C1 segment of cervical spinal cord (tissue), 14 donors: ENCODE measurements around the gene ZG16.
"Not testable (repeated sequence)": the region's sequence is repeated elsewhere in the genome, so short reads cannot be mapped to it uniquely, and the experiment has no call there.

Source experiments
- DNase-seq, 14 donors: peaks; one replicate each; lab custom pipeline; 2025; lab: John Stamatoyannopoulos, UW

ZG16 gene

GRCh38 chr16:29777576-29778350 lies at the start of gene ZG16:
ZG16 (plus strand) TSS chr16:29778256; CDS start chr16:29779267, 1,011 bp downstream.
- DNase-seq: no peak

- peak in 2 of 14 donors; percentile 18 to 61 for DNase-seq
Observed at GRCh38 chr16:29729116-29729521, 48.9 kb upstream of the ZG16 start.

GRCh38 chr16:29730649-29731048 lies 47.4 kb upstream of the ZG16 start:
- DNase-seq: no peak

- DNase-seq: not testable (repeated sequence)
Observed at GRCh38 chr16:29731768-29732601, 46.1 kb upstream of the ZG16 start.

GRCh38 chr16:29734786-29735185 lies 43.3 kb upstream of the ZG16 start:
- no peak for DNase-seq

- no peak for DNase-seq
Observed at GRCh38 chr16:29736112-29736511, 41.9 kb upstream of the ZG16 start.

- no peak for DNase-seq
Observed at GRCh38 chr16:29736764-29737163, 41.3 kb upstream of the ZG16 start.

- no peak for DNase-seq
Observed at GRCh38 chr16:29737713-29738112, 40.3 kb upstream of the ZG16 start.

- DNase-seq: no peak
Observed at GRCh38 chr16:29738514-29738913, 39.5 kb upstream of the ZG16 start.

- not testable (repeated sequence) for DNase-seq
Observed at GRCh38 chr16:29739927-29740629, 38.0 kb upstream of the ZG16 start.

- DNase-seq: not testable (repeated sequence)
Observed at GRCh38 chr16:29740630-29741015, 37.4 kb upstream of the ZG16 start.

- no peak for DNase-seq
Observed at GRCh38 chr16:29742683-29743275, 35.3 kb upstream of the ZG16 start.

- no peak for DNase-seq
Observed at GRCh38 chr16:29743475-29743826, 34.6 kb upstream of the ZG16 start.

GRCh38 chr16:29743827-29744531 lies 34.1 kb upstream of the ZG16 start:
- DNase-seq: no peak

- no peak for DNase-seq
Observed at GRCh38 chr16:29744541-29745101, 33.4 kb upstream of the ZG16 start.

- DNase-seq: peak in 1 of 14 donors; percentile 7
Observed at GRCh38 chr16:29745121-29745852, 32.8 kb upstream of the ZG16 start.

- DNase-seq: peak in 8 of 14 donors; percentile 5 to 38 (median 27)
Observed at GRCh38 chr16:29745853-29746345, 32.2 kb upstream of the ZG16 start, which contains the start of gene C16orf54. C16orf54 (minus strand) TSS chr16:29745990; CDS start chr16:29744951, 1,039 bp downstream.

GRCh38 chr16:29746518-29746917 lies 31.5 kb upstream of the ZG16 start:
- DNase-seq: not testable (repeated sequence)

- no peak for DNase-seq
Observed at GRCh38 chr16:29747947-29748759, 29.9 kb upstream of the ZG16 start.
